ENCODE measurements around the gene BTG2. TPM values are rescaled to one million over a fixed set of nuclear protein-coding genes. Genes with fewer than 3 reads are reported as not detected.
A peak's percentile ranks its signal among the peaks of the same experiment; 100 is the strongest.

BTG2 gene
- polyA plus RNA-seq, 2 donors: 9.4 to 27.3 TPM

- Histone ChIP-seq H3K9me3 (ENCODE audit: control insufficient read depth in 2 of 2, insufficient read depth in 1 of 2, low read depth in 1 of 2, low read length in 1 of 2) (peaks cover 0 to 3% of the 10 kb centered on the region in 2 donors), H3K27me3 (ENCODE audit: control insufficient read depth in 1 of 2, insufficient read depth in 2 of 2, low read length in 2 of 2) (no peaks in the 10 kb centered on the region), H3K4me3 (ENCODE audit: low read depth in 1 of 2, low read length in 2 of 2) (no peak overlapping the region), H3K27ac (ENCODE audit: low read depth in 2 of 2, low read length in 1 of 2) (no peak overlapping the region), H3K4me1 (ENCODE audit: control insufficient read depth in 2 of 2, insufficient read depth in 2 of 2, low read length in 1 of 2) (no peaks in the 10 kb centered on the region), H3K36me3 (ENCODE audit: control insufficient read depth in 2 of 2, insufficient read depth in 2 of 2, low read length in 1 of 2) (no peaks in the 10 kb centered on the region)
- whole genome bisulfite sequencing, 2 donors: 88 to 100% methylated on average over 1 of the region's 1 CpG
Observed at GRCh38 chr1:203349166-203349565, 43.8 kb downstream of the BTG2 start.

- Histone ChIP-seq H3K36me3 (ENCODE audit: control insufficient read depth in 2 of 2, insufficient read depth in 2 of 2, low read length in 1 of 2) (no peaks in the 10 kb centered on the region), H3K27me3 (ENCODE audit: control insufficient read depth in 1 of 2, insufficient read depth in 2 of 2, low read length in 2 of 2) (no peaks in the 10 kb centered on the region), H3K9me3 (ENCODE audit: control insufficient read depth in 2 of 2, insufficient read depth in 1 of 2, low read depth in 1 of 2, low read length in 1 of 2) (peaks cover 0 to 3% of the 10 kb centered on the region in 2 donors), H3K4me3 (ENCODE audit: low read depth in 1 of 2, low read length in 2 of 2) (no peak overlapping the region), H3K4me1 (ENCODE audit: control insufficient read depth in 2 of 2, insufficient read depth in 2 of 2, low read length in 1 of 2) (no peaks in the 10 kb centered on the region), H3K27ac (ENCODE audit: low read depth in 2 of 2, low read length in 1 of 2) (no peak overlapping the region)
- WGBS, 2 donors: 70 to 78% methylated on average over 4 of the region's 4 CpGs
Observed at GRCh38 chr1:203349773-203350524, 44.6 kb downstream of the BTG2 start.

- Histone ChIP-seq H3K36me3 (ENCODE audit: control insufficient read depth in 2 of 2, insufficient read depth in 2 of 2, low read length in 1 of 2) (no peaks in the 10 kb centered on the region), H3K4me3 (ENCODE audit: low read depth in 1 of 2, low read length in 2 of 2) (no peak within 1 kb of the TSS), H3K9me3 (ENCODE audit: control insufficient read depth in 2 of 2, insufficient read depth in 1 of 2, low read depth in 1 of 2, low read length in 1 of 2) (peaks cover 0 to 3% of the 10 kb centered on the region in 2 donors), H3K27me3 (ENCODE audit: control insufficient read depth in 1 of 2, insufficient read depth in 2 of 2, low read length in 2 of 2) (no peaks in the 10 kb centered on the region), H3K4me1 (ENCODE audit: control insufficient read depth in 2 of 2, insufficient read depth in 2 of 2, low read length in 1 of 2) (no peaks in the 10 kb centered on the region), H3K27ac (ENCODE audit: low read depth in 2 of 2, low read length in 1 of 2) (peak within 1 kb of the TSS; percentile 16 to 55)
- 10 to 12% methylated on average over 17 of the region's 17 CpGs for WGBS, 2 donors
Observed at GRCh38 chr1:203351037-203351625, 45.8 kb downstream of the BTG2 start, which contains the start of gene FMOD. FMOD (minus strand) TSS chr1:203351122; CDS start chr1:203348270, 2,852 bp downstream.

GRCh38 chr1:203353486-203353885 is 48.2 kb downstream of the BTG2 start:
- Histone ChIP-seq H3K27ac (ENCODE audit: low read depth in 2 of 2, low read length in 1 of 2) (no peak overlapping the region), H3K27me3 (ENCODE audit: control insufficient read depth in 1 of 2, insufficient read depth in 2 of 2, low read length in 2 of 2) (no peaks in the 10 kb centered on the region), H3K36me3 (ENCODE audit: control insufficient read depth in 2 of 2, insufficient read depth in 2 of 2, low read length in 1 of 2) (no peaks in the 10 kb centered on the region), H3K4me1 (ENCODE audit: control insufficient read depth in 2 of 2, insufficient read depth in 2 of 2, low read length in 1 of 2) (no peaks in the 10 kb centered on the region), H3K4me3 (ENCODE audit: low read depth in 1 of 2, low read length in 2 of 2) (no peak overlapping the region), H3K9me3 (ENCODE audit: control insufficient read depth in 2 of 2, insufficient read depth in 1 of 2, low read depth in 1 of 2, low read length in 1 of 2) (no peaks in the 10 kb centered on the region)
- 80 to 87% methylated on average over 8 of the region's 8 CpGs for WGBS, 2 donors

- Histone ChIP-seq H3K4me1 (ENCODE audit: control insufficient read depth in 2 of 2, insufficient read depth in 2 of 2, low read length in 1 of 2) (no peaks in the 10 kb centered on the region), H3K4me3 (ENCODE audit: low read depth in 1 of 2, low read length in 2 of 2) (no peak overlapping the region), H3K27ac (ENCODE audit: low read depth in 2 of 2, low read length in 1 of 2) (peak overlapping the region in 1 of 2 donors; percentile 9), H3K9me3 (ENCODE audit: control insufficient read depth in 2 of 2, insufficient read depth in 1 of 2, low read depth in 1 of 2, low read length in 1 of 2) (no peaks in the 10 kb centered on the region), H3K36me3 (ENCODE audit: control insufficient read depth in 2 of 2, insufficient read depth in 2 of 2, low read length in 1 of 2) (no peaks in the 10 kb centered on the region), H3K27me3 (ENCODE audit: control insufficient read depth in 1 of 2, insufficient read depth in 2 of 2, low read length in 2 of 2) (no peaks in the 10 kb centered on the region)
- 66 to 68% methylated on average over 2 of the region's 2 CpGs for WGBS, 2 donors
Observed at GRCh38 chr1:203354246-203354645, 48.9 kb downstream of the BTG2 start.

- H3K4me3 ChIP-seq (ENCODE audit: low read depth in 1 of 2, low read length in 2 of 2): no peak overlapping the region
- H3K27ac ChIP-seq (ENCODE audit: low read depth in 2 of 2, low read length in 1 of 2): no peak overlapping the region
- no peaks in the 10 kb centered on the region for H3K4me1 ChIP-seq (ENCODE audit: control insufficient read depth in 2 of 2, insufficient read depth in 2 of 2, low read length in 1 of 2)
- H3K9me3 ChIP-seq (ENCODE audit: control insufficient read depth in 2 of 2, insufficient read depth in 1 of 2, low read depth in 1 of 2, low read length in 1 of 2): no peaks in the 10 kb centered on the region
- H3K27me3 ChIP-seq (ENCODE audit: control insufficient read depth in 1 of 2, insufficient read depth in 2 of 2, low read length in 2 of 2): no peaks in the 10 kb centered on the region
- no peaks in the 10 kb centered on the region for H3K36me3 ChIP-seq (ENCODE audit: control insufficient read depth in 2 of 2, insufficient read depth in 2 of 2, low read length in 1 of 2)
Observed at GRCh38 chr1:203359010-203359571, 53.8 kb downstream of the BTG2 start.

Other genes starting within 250 kb of the BTG2 start
- not detected for gene MYOG, start 219.5 kb upstream of the BTG2 start, polyA plus RNA-seq
- under 1 TPM; 0.22 to 0.26 TPM for gene ADORA1, start 177.8 kb upstream of the BTG2 start, polyA plus RNA-seq
- not detected for gene MYBPH, start 129.7 kb upstream of the BTG2 start, polyA plus RNA-seq
- 10 to 100 TPM in 1 of 2 donors, 1 to 10 TPM in 1; 3.3 to 19.6 TPM for gene CHI3L1, start 118.8 kb upstream of the BTG2 start, polyA plus RNA-seq
- gene CHIT1, start 75.8 kb upstream of the BTG2 start, polyA plus RNA-seq: under 1 TPM in 1 of 2 donors, not detected in 1; 0.01 TPM
- gene FMOD, start 45.6 kb downstream of the BTG2 start, polyA plus RNA-seq: 1 to 10 TPM; 1.7 to 4.4 TPM
- gene PRELP, start 170.3 kb downstream of the BTG2 start, polyA plus RNA-seq: 10 to 100 TPM in 1 of 2 donors, 1 to 10 TPM in 1; 6.5 to 27.8 TPM
- not detected for gene OPTC, start 188.6 kb downstream of the BTG2 start, polyA plus RNA-seq